DMS153 (cell line): ENCODE results near the gene FBXO30.

Experiments used
- DNase-seq: peaks from one replicate; lab custom pipeline; 2025; lab: John Stamatoyannopoulos, UW

The FBXO30 gene, protein sequence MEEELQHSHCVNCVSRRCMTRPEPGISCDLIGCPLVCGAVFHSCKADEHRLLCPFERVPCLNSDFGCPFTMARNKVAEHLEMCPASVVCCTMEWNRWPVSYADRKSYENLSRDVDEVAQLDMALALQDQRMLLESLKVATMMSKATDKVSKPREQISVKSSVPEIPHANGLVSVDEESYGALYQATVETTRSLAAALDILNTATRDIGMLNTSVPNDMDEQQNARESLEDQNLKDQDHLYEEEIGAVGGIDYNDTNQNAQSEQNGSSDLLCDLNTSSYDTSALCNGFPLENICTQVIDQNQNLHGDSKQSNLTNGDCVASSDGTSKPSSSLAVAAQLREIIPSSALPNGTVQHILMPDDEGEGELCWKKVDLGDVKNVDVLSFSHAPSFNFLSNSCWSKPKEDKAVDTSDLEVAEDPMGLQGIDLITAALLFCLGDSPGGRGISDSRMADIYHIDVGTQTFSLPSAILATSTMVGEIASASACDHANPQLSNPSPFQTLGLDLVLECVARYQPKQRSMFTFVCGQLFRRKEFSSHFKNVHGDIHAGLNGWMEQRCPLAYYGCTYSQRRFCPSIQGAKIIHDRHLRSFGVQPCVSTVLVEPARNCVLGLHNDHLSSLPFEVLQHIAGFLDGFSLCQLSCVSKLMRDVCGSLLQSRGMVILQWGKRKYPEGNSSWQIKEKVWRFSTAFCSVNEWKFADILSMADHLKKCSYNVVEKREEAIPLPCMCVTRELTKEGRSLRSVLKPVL

DNA sequence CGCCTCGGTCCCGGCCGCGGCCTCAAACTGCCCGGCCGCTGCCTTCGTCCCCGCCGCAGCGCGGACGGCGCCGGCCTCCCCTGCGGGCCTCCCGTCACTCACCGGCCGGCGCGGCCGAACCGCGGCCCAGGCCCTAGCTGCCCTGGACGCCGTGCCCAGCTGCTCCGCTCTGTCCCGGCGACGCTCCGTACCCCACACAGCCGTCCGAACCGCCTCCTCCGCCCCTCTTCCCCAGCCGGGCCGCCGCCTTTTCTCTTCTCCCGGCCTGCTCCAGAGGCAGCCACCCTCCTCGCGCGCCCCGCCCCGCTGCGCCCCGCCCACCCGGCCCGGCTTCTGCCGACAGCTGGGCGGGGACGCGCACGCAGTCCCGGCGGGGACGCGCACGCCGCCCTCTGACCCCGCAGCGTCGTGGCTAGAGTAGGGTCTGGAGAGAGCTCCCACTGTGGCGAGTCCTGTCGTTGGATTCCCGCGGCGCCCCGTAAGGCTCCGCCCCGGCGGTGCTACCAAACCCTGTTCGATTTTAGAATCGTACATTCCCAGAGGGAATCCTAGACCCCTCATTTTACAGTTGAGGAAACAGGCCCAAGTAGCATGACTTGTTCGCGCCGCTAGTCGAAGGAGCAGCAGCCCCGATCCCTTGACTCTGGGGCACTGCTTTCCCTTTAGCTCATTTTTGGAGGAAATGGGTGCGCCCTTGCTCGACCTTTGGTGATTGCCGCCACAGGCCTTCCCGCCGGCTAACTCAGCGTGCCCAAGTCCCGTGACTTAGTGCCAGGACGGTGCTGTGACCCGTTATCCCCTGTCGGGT is at the start of gene FBXO30:
TSS of gene FBXO30 (minus strand) at position 295 of the 808 bp plus-strand sequence. CDS start 8,390 bp downstream, outside the sequence.
- DNase-seq: peak; percentile 80

DNA sequence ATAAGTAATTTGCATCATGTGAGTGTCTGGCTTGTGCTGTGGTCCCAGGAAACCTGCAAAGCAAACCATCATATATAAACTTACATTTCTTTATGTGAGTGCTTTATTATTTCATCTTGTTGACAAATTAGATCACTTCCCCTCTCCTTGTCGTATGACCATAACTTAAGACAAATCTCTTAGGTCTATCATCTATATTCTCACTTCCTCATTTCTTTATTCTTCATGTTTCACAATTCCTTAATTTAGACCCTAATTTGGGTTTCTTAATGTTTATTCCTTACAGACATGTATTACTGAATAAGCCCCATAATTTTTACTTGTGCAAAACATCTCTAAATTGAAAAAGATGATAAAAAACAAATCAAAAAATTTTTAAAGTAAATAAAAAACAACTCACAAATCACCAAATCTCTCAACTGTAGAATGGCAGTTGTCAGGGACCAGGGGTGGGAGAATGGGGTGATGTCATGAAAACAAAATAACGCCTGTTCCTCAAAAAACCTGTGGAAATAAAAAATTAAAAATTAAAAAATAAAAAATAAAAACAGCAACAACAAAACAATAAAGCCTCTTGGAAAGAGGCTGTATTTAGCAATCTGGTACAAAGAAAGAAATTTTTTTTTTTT is 49.5 kb upstream of the FBXO30 start:
- DNase-seq: no peak

DNA sequence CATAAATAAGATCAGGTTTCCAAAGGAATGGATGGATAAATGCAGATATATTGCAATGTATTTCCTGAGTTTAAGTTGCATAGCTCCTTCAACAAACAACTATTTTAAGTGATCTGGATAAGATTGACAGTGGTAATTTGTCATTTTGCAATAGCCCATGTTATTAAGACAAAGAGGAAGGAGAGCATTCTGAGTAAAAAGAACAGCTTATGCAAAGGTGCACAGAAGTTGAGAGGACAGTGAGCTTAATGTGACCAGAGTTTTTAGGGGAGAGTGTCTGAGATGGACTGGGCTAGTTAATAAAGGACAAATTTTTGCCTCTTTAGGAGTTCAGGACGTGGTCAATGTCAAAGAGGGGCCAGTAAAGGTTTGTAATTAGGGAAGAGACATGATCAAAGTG is 48.8 kb upstream of the FBXO30 start:
- DNase-seq: no peak

DNA sequence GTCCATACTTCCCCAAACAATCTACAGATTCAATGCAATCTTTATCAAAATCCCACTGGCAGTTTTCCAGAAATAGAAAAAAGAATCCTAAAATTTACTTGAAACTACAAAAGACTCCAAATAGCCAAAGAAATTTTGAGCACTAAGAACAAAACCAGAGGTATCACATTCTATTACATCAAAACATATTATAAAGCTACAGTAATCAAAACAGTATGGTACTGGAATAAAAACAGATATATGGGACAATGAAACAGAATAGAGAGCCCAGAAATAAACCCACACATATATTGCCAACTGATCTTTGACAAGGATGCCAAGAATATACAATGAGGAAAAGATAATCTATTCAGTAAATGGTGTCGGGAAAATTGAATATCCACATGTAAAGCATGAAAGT is 46.0 kb upstream of the FBXO30 start:
- DNase-seq: no peak

DNA sequence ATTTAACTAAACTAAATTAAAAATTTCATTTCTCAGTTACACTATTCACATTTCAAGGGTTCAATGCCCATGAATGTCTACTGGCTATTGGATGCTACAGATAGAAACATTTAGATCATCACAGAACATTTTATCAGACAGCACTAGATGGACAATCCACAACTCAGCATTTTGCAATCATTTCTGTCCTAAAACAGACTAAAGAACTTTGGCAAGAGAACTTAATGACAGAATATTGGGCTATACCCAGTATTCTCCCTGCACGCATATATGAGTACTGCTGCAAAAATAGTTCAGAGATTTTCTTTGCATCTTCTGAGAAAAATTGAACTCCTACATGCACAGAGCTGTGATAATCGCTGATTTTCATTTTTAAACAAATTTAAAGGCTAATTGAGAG is 36.1 kb upstream of the FBXO30 start:
- no peak for DNase-seq

DNA sequence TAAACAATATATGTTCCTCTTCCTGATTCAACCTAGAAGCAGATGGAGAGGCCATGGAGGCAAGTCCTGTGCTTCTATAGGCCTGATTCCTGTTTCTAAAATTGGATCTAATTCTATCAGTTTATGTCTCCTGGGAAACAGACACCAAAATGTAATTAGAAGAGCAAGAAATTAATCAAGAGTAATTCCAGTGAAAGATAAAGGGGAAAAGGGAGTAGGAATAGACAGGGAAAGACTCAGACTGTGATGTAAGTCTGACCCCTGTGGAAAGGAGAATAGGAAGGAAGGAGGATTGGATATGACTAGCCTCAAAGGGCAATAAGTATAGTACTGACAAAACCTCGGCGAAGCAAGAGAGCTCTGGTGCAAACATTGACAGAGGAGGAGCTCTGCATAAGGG is 33.9 kb upstream of the FBXO30 start:
- DNase-seq: peak; percentile 1

DNA sequence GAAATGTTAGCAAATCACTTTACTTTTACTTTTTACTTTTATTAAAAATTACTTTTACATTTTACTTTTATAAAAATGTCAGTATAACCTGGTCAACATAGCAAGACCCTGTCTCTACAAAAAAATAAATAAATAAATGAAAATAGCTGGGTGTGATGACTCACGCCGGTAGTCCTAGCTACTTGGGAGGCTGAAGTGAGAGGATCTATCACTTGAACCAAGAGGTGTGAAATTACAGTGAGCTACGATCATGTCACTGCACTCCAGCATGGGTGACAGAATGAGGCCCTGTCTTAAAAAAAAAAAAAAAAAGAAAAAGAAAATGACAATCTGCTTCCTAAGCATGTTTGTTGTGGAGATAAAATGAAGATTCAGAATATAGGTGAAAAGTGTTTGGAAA is 31.0 kb upstream of the FBXO30 start:
- DNase-seq: no peak

DNA sequence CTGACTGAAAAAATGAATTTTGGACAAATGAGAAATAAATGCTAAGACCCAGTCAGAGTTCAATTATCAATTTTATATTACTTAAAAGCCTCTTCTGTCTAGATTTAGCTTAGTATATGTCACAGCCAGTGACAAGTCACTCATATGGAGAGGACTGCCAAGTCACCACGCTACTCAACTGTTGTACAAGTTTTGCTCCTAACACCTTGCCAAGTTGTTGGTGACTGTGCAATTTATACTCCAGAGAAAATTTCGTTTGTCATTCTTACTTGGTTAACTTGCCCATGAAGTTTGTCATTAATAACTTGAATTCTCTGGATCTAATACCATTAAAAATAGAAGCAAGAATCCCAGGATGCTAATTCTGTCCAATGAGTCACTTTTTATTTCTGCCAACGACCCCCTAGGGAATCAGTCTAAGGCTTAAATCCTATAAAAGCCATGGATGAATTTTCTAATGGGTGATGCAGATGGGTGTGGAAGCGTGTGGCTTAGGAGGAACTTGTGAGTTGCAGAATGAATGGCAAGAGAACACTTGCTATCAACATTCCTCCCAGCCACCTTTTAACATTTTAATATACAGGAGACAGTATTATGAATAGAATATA is 30.4 kb upstream of the FBXO30 start:
- DNase-seq: no peak

DNA sequence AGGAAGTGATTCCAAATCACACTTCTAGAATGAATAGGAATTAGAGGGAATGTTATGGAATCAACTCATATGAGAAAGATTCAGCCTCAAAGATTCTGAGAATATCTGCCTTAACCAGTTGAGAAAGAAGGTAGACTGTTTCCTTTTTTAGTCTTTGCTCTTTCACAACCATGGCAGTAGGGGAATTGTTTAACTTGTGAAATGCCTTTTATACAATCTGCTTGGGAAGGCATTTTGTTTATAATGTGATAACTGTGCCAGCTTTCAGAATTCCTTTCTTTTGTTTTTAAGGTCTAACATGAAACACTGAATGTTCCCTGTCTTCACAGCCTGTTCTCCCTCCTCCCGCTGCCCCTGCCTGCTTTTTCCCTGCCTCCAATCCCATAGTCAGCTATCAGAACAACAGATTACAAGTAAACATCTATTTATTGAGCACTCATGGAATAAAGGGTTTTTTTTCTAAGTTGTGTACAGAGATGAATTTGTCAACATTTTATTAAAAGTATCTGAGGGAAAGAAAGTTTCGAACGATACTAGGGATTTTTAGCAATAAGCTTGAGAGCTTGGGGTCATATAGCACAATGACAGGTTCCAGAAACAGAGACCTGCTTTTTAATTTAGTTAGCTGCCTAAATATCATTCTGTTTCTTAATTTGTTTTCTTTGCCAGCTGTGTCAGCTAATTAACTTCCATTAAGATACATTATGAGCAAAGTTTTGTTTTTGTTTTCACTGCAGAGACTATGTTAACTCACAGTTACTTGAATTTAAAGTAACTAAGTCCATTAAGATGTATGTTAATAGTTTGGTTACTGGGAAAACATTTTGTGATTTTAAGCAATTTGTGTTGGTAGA is 28.3 kb upstream of the FBXO30 start:
- DNase-seq: no peak

DNA sequence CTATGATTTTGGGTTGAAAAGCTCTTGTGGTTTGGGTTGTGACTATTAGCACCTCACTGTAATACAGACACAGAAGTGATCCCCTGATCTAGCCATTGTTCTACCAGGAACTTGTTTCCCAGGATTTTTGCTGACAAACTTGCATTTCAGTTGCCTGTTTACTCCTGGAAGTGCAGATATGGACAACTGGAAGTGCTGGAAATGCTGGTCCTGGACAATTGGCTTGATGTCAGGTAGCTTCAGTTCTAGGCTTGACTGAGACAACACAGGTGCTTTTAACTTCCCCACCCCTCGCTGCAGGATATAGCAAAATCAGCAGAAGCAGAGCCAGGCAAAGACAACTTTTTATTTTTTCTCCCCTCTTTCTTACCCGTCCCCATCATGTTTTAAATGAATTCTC is 27.1 kb upstream of the FBXO30 start:
- no peak for DNase-seq

DNA sequence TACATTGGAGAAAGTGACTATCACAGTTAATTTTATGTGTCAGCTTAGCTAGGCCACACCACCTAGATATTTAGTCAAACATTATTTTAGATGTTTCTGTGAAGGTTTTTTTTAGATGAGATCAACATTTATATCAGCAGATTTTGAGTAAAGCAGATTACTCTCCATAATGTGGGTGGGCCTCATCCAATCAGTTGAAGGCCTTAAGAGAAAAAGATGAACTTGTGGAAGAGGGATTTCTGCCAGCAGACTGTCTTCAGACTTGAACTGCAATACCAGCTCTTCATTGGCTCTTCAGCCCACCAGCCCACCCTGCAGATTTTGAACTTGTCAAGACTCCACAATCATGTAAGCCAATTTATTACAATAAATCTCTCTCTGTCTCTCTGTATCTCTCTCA is 25.1 kb upstream of the FBXO30 start:
- DNase-seq: no peak

DNA sequence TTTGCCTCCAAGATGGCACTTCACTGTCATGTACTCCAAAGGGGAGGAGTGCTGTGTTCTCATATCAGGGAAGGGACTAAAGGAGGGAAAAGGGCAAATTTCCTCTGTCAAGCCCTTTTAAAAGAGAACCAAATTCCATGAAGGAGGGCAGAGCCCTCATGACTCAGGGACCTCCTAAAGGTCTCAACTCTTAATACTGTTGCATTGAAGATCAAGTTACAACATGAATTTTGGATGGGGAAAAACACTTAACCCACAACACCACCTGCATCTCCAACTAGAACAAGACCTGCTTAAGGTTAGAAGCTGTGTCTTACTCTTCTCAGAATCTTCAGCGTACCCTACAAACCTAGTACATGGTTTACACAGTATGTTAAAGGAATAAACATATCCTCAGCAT is 23.7 kb upstream of the FBXO30 start:
- no peak for DNase-seq

DNA sequence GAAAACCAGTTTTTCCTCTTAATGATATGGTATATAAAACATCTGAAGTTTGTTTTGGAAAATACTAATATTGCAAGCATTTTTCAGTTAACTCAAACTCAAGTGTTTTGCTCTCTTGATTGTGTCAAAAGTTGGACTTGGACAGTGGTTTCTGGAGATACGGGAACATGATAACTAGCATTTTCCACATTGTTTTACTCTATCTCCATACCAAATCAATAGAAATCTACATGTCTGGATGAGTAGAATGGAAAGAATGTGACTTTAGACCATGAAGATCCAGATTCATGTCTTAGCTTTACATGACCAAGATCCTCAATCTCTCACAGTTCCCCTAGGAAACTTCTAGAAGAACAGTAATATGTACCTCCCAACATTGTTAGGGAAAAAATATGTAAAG is 22.2 kb upstream of the FBXO30 start:
- no peak for DNase-seq

DNA sequence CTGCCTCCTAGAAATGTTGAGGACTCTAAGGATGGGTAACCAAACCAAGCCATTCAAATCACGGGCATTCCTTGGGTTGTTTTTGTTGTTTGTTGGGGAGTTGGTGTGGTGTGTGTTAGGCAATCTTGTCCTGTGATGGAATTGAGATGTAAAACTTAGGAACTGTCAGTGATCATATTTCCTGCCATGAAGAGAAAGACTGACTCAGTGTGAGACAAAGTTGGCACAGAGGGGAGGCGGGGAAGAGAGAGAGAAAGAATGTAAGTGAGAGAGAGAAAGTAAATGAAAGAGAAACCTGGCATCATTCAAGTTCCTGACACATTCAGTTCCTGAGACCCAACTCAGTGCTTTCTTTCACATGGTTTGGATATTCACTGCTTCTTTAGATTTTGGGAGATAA is 21.6 kb upstream of the FBXO30 start:
- no peak for DNase-seq

DNA sequence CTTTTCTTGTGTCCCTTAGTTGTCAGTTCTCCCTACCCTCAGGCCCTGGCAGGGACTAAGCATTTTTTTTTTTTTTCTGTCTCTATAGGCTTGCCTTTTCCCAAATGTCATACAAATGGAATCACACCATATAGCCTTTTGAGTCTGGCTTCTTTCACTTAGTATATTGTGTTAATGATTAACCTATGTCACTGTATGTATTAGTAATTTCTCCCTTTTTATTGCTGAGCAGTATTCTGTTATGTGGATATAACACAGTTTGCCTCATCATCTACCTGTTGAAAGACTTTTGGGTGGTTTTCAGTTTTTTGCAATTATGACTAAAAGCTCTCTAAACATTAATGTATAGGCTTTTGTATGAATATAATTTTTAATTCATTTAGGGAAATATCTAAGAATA is 16.0 kb upstream of the FBXO30 start:
- no peak for DNase-seq

DNA sequence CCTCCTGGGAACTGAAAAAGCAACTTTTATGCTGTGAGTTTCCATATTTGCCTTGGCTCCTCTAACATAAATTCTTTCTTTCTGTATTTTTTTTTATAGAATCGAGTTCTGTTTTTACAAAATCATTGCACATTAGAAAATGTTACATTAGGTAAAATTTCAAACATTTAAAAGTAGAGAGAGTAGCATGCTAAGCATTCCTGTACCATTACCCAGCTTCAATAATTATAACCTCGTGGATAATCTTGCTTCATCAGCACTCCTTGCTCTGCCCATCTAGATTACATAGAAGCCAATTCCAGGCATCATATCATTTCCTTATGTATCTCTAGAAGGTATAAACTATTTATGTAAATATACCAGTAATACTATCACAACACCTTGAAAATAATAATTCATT is 15.4 kb upstream of the FBXO30 start:
- DNase-seq: no peak

DNA sequence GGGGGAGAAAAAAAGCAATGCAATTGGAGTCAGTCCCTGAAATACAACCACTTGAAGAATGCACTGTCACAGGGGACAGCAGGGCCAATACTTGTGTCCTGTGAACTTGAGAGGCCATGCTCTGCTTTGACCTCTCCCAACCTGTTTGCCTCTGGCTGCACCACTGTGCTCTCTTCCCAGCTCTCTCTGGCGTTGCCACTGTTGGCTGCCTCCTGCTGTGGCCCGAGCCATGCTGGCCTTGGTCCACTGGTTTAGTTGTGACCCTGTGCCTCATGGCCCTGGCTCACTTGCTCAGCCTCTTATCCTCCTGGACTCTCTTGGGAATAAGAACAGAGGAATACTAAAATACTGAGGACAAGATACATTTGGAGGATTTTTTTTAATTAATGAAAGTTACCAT is 14.5 kb upstream of the FBXO30 start:
- no peak for DNase-seq

DNA sequence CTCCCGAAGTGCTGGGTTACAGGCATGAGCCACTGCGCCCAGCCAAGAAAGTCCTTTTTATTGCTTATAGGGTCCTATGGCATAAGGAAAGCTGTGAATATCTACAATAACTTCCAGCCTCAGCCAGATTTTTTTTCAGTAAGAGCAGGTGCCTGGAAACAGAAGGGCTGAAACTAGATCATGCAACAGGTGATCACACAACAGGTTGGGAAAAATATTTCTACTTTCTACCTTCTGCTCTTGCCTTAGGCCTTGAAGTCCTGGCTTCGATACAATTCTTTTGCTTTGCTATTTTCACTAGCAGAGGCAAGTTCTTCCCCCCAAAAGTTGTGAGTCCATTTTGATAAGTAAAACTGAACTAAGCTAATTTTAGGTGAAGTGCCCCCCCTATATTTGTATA is 9.7 kb upstream of the FBXO30 start:
- DNase-seq: no peak

DNA sequence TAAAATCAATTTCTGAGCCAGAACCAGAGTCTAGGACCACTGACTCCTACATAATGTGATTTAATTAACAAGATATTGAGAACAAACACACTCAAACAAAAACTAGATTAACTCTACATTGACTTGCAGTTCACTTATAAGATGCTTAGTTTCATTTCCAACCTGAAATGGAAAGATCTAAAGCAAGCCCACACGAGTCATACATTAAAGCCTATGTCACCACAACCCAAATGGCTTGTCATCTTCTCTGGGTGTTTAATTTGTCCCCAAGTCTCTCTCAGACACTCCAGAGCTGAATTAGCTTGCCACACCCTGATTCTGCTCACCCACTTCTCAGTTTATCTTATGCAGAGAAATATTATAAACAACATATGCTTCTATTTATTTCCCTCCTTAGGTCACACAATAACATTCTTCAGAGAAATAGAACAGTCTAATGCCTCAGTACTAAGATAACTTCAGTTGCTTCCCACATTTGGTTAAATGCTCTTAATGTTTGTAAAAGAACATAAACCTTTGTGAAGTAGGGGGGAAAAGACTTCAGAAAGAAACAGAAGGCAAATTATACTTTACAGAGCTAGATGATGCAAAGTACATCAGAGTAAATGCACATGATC is 8.8 kb upstream of the FBXO30 start:
- no peak for DNase-seq

DNA sequence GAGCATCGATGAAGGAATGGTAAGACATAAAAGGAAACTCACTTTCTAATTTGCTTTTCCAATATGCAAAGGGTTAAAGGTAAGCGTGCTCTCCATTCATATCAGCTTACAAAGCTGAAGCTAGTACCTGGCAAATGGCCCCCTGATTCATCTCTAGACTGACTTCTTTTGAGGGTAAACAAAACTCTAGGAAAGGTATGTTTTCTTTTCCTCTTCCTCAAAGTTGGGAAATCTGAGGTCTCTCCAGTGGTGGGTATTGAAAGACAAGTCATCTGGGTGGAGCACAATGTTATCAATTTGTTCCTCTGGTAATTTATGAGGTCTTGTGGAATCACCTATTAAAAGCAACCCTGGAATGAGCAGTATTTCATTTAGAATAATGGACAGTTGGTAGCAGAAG is 7.9 kb upstream of the FBXO30 start:
- no peak for DNase-seq
